CD4-positive, alpha-beta T cell treated with Interleukin-21 for 1 hour (primary cell): ENCODE results near the gene NEK1.
"Not testable (repeated sequence)": the region's sequence is repeated elsewhere in the genome, so short reads cannot be mapped to it uniquely, and the experiment has no call there.

Experiments used
- DNase-seq: peaks from one replicate; pipeline ENCODE4 v3.0.0-alpha.2; 2020

NEK1 gene

DNA sequence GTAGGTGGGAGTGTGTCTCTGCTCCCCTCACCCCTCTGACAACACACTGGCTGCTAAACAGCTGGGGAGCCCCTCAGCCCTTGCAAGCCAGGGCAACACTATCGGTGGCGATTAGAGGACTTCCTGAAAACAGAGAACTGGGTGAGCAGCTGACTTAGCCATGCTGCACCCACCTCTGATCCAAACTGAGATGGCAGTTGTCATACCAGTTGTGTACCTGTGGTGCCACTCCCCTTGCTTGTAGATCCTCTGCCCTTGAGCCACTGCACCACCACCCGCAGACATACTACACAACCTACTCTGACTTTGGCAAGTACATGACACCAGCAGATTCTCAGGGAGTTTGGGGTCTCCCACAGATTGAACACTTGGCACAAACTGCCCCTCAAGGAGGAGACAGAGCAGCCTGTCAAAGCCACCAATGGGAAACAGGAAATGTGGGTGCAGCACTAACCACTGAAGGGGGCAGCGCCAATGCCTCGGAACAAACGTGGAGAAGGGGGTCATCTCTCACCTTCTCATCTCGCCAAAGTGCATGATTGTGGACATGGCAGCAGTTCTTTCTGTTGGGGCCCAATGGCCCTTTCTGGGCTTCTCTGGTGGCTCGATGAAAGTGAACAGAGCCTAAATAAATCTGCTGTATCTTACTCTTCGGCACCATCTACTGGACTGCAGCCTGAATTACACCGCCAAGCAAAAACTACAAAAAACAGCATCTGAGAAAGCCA lies 119.8 kb downstream of the NEK1 start:
- DNase-seq, result peak; percentile 39

DNA sequence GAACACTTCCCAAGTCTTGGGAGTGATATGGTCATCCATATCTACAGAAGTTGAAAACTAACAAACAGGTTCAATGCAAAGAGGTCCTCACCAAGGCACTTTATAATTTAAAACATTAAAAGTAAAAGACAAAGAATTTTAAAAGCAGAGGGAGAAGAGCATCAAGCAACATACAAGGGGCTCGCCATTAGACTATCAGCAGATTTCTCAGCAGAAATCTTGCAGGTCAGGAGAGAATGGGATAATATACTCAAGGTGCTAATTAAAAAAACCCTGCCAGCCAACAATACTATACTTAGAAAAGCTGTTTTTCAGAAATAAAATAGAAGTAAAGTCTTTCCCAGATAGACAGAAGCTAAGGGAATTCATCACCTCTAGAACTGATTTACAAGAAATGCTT lies 121.2 kb downstream of the NEK1 start:
- no peak for DNase-seq

DNA sequence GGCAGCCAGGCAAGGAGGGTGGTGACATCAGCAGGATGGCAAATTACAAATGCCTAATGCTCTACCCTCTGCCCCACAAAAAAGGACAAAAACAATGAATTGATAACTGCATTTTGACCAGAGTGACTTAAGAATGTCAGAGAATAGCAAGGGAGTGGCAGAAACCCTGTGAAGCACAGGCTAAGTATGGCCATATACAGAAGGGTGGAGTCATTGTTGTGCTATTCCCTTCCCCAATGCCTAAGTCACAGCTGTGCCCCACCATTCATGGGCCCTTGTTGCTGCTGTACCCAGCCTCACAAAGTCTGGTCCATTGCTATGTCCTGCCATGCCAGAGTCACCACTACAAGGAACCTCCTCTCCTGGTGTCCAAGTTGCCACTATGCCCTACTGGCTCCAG lies 123.1 kb downstream of the NEK1 start:
- no peak for DNase-seq

DNA sequence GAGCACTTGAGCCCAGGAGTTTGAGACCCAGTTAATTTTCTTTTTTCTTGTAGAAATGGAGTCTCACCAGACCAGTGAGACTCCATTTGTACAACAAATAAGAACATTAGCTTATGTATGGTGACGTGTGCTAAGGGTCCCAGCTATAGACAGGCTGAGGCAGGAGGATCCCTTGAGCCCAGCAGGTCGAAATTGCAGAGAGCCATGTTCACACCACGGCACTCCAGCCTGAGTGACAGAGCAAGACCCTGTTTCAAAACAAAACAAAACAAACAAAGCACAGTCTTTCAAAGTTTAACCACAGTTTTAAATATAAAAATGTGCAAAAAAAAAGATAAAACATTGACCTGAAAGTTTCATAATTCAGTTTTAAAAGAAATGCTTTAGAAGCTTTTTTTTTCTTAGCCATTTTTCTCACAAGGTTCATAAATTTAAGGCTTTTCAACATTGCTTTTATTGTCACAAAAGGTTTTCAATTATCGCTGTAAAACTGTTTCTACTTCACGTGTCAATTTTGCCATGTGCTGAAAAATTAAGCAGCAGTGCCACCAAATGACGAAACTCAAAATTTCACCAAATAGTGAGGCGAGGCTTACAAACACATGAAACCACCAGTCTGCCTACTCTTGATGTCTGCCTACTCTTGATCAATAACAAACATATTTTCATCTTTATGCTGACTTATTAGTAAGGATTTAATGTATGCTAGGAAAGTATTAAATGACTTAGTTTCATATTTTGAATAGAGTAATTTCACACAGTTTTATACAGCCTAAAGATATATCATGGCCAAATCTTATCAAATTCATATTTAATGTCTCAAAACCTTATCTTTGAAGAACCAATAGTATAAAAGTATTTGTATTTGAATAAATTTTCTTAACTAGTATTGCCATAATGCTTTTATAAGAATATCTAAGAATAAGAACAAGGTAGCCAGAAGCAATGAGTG lies 126.3 kb downstream of the NEK1 start:
- peak; percentile 46 for DNase-seq

DNA sequence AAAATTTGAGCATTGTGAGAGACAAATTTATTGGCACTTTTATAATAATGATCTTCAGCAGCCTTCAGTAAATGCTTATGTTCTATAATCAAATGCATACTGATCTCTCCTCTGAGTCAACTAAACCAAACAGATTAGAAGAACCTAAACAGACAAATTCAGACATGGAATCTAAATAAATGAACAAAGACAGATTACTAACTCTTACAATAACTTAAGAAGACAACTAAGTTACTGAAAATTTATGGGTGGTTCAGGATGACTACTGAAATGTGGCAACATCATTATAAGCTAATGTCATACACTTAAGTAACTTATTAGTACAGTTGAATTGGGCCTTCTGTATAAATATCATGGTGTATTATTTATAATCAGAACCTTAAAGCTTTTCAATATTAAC lies 127.3 kb downstream of the NEK1 start:
- DNase-seq, result no peak

DNA sequence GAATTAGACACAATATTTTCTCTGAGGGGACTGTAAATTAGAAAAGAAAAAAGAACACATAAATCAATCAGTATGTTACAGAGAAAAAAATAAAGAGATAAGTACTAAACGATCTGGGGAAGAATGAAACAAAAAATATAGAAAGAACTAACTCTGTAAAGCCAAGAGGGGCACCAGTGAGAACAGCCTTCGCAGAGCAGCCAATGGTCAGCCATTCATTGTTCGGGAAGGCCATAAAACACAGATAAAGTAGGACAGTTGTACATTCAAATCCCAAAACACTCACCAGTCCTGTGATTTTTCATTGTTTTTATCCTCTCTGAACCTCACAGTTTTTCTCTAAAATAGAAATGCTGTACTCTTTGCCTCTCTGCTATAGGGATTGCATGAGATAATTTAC lies 127.9 kb downstream of the NEK1 start:
- no peak for DNase-seq

DNA sequence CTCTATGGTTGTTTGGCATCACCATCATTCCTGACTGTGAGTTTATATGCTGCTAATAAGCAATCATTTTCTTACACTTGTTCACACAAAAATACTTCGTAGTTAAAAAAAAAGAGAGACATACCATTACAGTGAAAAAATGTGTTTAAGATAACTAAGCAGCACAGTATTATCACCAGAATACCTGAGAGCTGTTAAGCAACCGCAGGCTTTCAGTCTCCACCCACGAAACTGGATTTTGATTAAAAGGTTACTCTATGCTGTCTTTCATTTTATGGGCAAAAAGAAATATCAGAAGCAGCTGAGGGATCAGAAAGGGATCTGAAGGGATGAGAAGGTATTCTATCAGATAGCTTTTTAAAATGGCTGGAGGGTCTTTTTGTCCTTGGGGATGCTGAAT lies 148.3 kb downstream of the NEK1 start:
- DNase-seq, result no peak

DNA sequence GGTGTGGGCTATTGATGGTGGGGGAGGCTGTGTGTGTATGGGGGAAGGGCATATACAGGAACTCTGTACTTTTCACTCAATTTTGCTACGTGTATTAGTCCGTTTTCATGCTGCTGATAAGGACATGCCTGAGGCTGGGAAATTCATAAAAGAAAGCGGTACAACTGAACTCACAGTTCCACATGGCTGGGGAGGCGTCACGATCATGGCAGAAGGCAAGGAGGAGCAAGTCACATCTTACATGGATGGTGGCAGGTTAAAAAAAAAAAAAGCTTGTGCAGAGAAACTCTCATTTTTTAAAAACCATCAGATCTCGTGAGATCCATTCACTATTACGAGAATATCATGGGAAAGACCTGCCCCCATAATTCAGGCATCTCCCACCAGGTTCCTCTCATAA lies 152.3 kb downstream of the NEK1 start:
- DNase-seq, result no peak

DNA sequence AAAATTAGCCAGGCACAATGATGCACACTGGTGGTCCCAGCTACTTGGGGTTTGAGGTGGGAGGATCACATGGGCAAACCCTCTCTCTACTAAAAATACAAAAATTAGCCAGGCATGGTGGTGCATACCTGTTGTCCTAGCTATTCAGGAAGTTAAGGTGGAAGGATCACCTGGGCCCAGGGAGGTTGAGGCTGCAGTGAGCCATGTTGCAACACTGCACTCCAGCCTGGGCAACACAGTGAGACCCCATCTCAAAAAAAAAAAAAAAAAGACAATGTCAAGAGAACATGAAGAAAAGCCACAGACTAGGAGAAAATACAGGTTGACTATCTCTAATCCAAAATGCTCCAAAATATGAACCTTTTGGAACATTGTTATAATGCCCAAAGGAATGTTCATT lies 153.8 kb downstream of the NEK1 start:
- no peak for DNase-seq

DNA sequence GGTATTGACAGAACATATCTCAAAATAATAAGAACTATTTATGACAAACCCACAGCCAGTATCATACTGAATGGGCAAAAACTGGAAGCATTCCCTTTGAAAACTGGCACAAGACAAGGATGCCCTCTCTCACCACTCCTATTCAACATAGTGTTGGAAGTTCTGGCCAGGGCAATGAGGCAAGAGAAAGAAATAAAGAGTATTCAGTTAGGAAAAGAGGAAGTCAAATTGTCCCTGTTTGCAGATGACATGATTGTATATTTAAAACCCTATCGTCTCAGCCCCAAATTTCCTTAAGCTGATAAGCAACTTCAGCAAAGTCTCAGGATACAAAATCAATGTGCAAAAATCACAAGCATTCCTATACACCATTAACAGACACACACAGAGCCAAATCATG lies 159.7 kb downstream of the NEK1 start:
- not testable (repeated sequence) for DNase-seq

DNA sequence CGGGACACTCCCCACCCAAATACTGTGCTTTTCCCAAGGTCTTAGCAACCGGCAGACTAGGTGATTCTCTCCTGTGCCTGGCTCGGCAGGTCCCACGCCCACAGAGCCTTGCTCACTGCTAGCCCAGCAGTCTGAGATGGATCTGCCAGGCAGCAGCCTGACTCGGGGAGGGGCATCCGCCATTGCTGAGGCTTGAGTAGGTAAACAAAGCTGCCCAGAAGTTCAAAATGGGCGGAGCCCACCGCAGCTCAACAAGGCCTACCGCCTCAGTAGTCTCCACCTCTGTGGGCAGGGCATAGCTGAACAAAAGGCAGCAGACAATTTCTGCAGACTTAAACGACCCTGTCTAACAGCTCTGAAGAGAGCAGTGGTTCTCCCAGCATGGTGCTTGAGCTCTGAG lies 163.4 kb downstream of the NEK1 start:
- DNase-seq, result not testable (repeated sequence)

DNA sequence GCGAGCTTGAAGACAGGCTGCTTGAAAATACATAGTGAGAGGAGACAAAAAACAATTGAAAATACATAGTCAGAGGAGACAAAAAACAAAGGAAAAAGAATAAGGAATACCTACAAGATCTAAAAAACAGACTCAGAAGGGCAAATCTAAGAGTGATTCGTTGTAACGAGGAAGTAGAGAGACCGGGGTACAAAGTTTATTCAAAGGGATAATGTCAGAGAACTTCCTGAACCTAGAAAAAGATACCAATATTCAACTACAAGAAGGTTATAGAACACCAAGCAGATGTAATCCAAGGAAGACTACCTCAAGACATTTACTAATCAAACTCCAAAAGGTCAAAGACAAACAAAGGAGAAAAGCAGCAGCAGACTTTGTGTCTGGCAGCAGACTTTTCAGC lies 165.6 kb downstream of the NEK1 start:
- no peak for DNase-seq

DNA sequence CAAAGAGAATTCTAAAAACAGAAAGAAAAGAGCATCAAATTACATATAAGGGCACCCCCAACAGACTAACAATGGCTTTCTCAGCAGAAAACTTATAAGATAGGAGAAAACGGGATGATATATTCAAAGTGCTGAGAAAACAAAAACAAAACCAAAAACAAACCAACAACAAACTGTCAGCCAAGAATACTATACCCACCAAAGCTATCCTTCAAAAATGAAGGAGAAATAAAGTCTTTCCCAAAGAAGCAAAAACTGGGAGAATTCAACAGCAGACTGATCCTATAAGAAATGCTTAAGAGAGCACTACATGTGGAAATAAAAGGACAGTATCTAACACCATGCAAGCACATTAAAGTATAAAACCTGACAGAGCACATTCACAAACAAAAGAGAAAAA lies 168.6 kb downstream of the NEK1 start:
- DNase-seq, result no peak

DNA sequence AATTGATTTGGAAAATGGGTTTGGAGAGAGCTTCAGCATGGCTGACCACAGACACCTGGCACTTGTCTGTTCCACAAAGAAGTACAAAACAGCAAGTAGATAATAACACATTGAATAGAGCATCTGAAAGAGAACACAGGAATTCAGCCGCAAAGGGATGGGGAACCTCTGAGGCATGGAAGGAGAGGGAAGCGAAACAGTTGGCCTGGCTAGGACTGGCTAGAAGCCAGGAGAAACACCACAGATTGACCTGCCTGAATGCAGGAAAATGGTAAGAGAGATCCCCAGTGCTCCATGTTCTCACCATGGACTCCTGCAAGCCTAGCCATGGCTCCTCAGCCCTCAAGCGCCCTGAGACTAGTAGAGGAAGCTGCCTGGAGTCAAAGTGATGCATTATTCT lies 171.9 kb downstream of the NEK1 start:
- no peak for DNase-seq

DNA sequence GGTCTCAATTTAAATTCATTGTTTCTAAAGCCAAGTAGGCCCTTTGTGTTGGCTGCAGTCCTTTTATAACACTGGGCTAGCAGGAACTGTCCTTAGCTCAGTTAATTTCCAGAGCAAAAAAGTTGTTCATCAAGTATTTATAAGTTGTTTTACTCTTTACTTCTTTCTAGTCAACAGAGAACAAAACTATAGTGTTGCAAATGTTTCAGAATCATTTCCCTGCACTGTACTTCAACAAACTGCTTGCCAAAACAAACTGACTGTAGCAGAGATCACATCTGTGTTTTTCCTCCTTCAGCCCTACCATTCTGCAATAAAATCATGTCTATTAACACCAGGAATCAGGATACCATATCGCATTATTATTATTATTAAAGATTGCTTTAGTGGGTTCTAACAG lies 173.1 kb downstream of the NEK1 start:
- no peak for DNase-seq

DNA sequence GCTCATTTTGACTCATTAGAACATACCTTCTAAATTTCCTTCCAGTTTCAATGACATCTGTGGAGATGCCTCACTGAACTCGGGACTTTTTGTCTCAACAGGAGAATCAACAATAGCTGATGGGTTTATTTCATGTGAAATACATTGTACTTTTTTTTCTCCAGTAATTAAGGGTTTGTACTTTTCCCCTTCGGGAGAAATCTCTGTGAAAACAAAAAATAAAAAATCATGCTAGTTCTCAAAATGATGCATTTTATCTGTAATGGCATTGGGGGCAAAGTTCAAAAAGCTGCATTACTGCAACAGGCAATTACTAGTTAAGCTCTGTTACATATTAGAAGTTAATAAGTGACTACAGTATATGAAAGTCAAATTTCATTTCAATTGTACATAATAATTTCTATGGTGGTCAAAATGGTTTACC lies 174.3 kb downstream of the NEK1 start:
- DNase-seq, result no peak

DNA sequence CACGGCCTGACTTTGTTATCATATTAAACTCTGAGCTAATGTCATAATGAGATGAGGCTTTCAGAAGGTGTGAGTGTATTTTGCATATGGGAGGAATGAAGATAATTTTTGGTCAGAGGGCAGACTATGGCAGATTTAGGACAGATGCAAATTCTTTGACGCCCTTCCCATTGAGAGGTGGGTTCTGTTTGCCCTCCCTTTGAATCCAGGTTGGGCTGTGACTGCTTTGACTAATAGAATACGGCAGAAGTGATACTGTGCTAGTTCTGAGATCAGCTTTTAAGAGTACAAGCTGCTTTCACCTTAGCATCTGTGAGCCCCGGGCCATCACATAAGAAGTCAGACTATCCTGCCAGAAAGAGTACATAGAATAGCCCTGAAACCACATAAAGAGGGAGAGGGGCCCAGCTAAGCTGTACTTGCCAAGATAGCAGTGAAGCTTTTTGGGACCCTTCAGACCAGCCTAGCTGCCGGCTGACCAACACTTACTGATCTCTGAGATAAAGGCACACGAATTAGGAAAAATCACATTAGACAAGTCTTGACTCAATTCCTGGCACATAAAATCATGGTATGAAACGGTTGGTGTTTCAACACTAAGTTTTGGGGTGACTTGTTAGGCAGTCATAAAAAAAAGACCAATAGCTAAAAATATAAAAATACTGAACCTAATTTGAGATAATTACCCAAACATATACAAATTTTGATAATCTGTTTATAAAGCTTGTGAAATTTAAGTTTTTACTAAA lies 174.9 kb downstream of the NEK1 start:
- DNase-seq, result no peak

DNA sequence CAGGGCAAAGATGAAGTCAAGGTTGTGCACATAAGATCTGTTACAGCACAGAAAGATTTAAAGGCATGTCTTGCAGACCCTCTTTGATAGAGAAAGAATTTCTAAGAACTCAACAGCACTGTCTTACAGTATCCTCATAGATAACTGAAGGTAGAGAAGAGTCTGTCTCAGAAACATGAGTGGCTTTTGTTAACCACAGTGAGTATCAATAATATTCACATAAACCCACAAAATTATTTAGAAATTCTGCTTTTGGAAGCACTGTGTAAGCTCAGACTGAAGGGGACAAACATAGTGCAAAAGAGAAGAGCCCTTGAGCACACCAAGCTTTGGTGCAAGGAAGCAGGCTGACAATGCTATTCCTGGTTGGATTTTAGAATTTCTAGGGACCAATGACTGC lies 175.6 kb downstream of the NEK1 start:
- no peak for DNase-seq

DNA sequence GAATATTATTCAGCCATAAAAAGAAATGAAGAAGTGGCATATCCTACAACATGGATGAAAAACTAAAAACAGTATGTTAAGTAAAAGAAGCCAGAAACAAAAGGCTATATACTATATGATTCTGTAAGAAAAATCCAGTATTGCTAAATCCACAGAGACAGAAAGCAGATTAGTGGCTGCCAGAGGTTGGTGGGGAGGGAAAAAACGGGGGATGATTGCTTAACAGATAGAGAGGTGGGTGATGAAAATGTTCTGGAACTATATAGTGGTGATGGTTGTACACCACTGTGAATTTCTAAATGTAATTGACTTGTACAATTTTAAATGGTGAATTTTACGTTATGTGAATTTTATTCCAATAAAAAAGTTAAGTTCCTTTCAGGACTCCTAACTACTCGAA lies 184.0 kb downstream of the NEK1 start:
- no peak for DNase-seq

DNA sequence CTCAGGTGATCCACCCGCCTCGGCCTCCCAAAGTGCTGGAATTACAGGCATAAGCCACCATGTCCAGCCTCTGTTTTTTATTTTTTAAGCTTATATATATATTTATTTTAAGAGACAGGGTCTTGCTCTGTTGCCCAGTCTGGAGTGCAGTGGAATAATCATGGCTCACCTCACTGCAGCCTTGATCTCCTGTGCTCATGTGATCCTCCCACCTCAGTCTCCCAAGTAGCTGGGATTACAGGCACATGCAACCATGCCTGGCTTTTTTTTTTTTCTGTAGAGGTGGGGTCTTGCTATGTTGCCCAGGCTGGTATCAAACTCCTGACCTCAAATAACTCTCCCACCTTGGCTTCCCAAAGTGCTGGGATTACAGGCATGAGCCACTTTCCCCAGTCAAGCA lies 184.7 kb downstream of the NEK1 start:
- DNase-seq, result not testable (repeated sequence)

DNA sequence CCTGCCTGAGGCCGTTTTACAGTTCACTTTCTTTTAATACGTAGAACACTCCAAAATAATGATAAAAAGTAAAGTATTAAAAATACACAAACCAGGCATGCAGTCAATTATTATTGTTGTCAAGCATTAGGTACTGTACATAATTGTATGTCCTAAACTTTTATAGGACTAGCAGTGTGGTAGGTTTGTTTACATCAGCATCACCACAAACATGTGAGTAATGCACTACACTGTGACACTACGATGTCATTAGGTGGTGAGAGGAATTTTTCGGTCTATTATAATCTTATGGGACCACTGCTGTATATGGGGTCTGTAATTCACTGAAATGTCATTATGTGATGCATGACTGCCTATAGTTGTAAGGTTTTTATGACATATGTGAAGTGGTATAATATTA lies 192.1 kb downstream of the NEK1 start:
- no peak for DNase-seq

DNA sequence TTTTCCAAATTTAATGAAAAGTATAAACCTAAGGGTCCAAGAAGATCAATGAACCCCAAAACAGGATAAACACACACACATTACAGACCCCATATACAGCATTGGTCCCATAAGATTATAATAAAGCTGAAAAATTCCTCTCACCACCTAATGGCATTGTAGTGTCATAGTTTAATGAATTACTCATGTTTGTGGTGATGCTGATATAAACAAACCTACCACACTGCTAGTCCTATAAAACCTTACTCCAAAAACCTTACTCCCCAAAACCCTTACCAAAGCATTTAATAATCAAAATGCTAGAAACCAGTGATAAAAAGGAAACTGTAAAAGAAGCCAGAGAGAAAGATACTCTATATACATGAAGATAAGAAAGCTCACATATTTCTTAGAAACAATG lies 193.5 kb downstream of the NEK1 start:
- no peak for DNase-seq

DNA sequence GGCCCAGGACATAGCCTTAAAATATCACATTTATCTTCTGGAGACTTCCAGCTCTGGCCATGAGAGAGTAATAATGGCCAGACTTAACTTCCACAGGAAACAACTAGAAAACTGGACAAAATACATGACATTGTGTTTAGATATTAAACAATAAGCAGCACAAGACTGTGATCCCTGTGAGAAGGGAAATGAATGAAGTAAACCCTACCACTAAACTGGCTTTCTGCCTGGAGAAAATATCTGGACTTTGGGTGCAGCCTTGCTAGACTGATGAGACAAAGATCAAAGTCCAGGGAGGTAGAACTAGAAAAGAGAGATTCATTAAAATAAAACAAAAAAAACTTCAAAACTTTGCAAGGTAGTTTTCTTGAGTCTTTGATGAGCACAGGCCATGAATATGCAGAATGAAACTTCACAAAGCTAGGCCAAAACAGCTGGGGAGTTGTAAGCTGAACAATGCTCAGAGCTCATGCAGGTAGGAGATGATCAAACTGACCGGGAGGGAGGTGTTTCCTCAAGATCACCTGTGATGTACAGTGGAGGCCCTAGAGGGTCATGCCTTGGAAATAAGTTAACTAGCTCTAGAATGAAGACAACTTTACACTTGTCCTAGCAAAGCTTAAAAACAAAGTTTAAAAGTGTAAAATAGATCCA lies 194.6 kb downstream of the NEK1 start:
- DNase-seq, result no peak
